Chondrocyte (in vitro differentiated cells): ENCODE data around the gene EPB41L2. TPM values are rescaled to one million over a fixed set of nuclear protein-coding genes. Genes with fewer than 3 reads are reported as not detected.
"Not testable (repeated sequence)": the region's sequence is repeated elsewhere in the genome, so short reads cannot be mapped to it uniquely, and the experiment has no call there.

ENCODE experiments used
- DNase-seq: peaks from one replicate; pipeline ENCODE4 v3.0.0; 2021; ENCODE audit warnings: mixed read lengths, low spot score
- H3K27ac Mint-ChIP-seq: one replicate; pipeline ENCODE4 v1.8.0; 2021; ENCODE audit warnings: mild to moderate bottlenecking, moderate library complexity, mixed read lengths; ENCODE audit not compliant: unreplicated experiment
- H3K27me3 Mint-ChIP-seq: 2 replicates; pipeline ENCODE4 v1.8.0; 2021; ENCODE audit warnings: low read depth, mixed read lengths
- H3K36me3 Mint-ChIP-seq: 2 replicates; pipeline ENCODE4 v1.8.0; 2021; ENCODE audit warnings: low read depth, mixed read lengths
- H3K4me1 Mint-ChIP-seq: 2 replicates; pipeline ENCODE4 v1.8.0; 2021; ENCODE audit warnings: low read depth, mild to moderate bottlenecking, mixed read lengths
- H3K4me3 Mint-ChIP-seq: one replicate; pipeline ENCODE4 v1.8.0; 2021; ENCODE audit warnings: mild to moderate bottlenecking, moderate library complexity, mixed read lengths; ENCODE audit not compliant: unreplicated experiment
- H3K9me3 Mint-ChIP-seq: 2 replicates; pipeline ENCODE4 v1.8.0; 2021; ENCODE audit warnings: low read depth, mixed read lengths
- total RNA-seq: library from RNA; stranded (reverse); gene quantifications from 3 replicates; pipeline ENCODE4 v1.2.1, GENCODE V29; 2021
- TF ChIP-seq, protein P1 (sequence below): fragments of 200-600 bp; sonication (generic); IDR thresholded peaks from 2 replicates; pipeline ENCODE4 v1.5.0; 2021; ENCODE audit warnings: antibody characterized with exemption, mild to moderate bottlenecking, moderate library complexity

The EPB41L2 gene
- total RNA-seq, 1 donor from 2014 or later: 65.8 TPM

DNA sequence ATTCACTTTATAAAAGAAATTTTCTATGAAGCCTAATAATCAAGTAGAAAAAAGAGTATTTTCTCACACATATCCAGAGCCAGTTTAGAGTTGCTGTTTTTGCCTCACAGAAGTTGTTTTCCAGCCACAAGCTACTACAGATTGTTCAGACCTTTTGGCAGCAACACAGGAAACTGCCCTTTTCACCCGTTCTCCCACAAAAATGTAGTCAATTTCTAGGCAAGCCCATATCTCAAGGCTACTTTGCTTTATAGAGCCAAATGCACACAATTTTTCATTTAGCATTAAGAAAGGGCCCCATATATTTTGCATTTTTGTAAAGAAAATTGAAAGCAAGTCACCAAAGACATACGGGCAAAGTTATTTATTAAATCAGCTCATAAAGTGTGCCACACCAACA, 49.5 kb downstream of the EPB41L2 start:
- Mint-ChIP-seq H3K27me3 (no peaks in the 10 kb centered on the region), H3K27ac (peak overlapping the region; percentile 82), H3K36me3 (no peaks in the 10 kb centered on the region), H3K4me1 (peaks cover 41% of the 10 kb centered on the region), H3K9me3 (no peaks in the 10 kb centered on the region), H3K4me3 (peak overlapping the region; percentile 28)
- TF ChIP-seq, protein P1, sequence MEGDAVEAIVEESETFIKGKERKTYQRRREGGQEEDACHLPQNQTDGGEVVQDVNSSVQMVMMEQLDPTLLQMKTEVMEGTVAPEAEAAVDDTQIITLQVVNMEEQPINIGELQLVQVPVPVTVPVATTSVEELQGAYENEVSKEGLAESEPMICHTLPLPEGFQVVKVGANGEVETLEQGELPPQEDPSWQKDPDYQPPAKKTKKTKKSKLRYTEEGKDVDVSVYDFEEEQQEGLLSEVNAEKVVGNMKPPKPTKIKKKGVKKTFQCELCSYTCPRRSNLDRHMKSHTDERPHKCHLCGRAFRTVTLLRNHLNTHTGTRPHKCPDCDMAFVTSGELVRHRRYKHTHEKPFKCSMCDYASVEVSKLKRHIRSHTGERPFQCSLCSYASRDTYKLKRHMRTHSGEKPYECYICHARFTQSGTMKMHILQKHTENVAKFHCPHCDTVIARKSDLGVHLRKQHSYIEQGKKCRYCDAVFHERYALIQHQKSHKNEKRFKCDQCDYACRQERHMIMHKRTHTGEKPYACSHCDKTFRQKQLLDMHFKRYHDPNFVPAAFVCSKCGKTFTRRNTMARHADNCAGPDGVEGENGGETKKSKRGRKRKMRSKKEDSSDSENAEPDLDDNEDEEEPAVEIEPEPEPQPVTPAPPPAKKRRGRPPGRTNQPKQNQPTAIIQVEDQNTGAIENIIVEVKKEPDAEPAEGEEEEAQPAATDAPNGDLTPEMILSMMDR: no peak
- no peak for DNase-seq

DNA sequence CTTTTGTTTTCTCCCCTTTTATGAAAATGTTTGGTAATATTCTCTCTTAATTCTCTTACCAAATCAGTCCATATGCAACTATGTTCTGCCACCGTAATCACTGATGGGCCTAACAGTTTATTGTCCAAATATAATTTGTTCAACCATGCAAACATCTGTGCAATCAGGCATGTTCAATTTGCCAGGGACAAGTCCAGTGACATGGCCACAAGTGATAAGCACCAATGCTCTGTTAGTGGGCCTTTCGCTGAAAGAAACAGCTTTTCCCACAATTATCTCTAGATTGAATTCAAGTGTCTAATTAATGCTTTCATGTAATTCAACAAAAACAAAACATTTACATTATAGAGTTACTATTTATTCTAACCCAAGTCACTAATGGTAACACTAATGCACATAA, 53.3 kb downstream of the EPB41L2 start:
- no peaks in the 10 kb centered on the region for H3K27me3 Mint-ChIP-seq
- no peak overlapping the region for H3K27ac Mint-ChIP-seq
- DNase-seq: no peak
- H3K4me3 Mint-ChIP-seq: no peak overlapping the region
- H3K36me3 Mint-ChIP-seq: peaks cover 11% of the 10 kb centered on the region
- H3K9me3 Mint-ChIP-seq: peaks cover 13% of the 10 kb centered on the region
- TF ChIP-seq, protein P1: no peak
- H3K4me1 Mint-ChIP-seq: peaks cover 26% of the 10 kb centered on the region

DNA sequence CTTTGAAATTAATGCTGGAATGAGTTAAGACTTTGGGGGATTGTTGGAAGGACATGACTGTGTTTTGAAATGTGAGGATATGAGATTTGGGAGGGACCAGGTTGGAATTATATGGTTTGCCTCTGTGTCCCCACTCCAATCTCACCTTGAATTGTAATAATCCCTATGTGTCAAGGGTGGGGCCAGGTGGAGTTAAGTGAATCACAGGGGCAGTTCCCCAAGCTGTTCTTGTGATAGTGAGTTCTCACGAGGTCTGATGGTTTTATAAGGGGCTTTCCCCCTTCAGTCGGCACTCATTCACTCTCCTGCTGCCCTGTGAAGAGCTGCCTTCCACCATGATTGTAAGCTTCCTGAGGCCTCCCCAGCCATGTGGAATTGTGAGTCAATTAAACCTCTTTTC, 54.1 kb downstream of the EPB41L2 start:
- DNase-seq, H3K27me3 Mint-ChIP-seq: not testable (repeated sequence)
- H3K9me3 Mint-ChIP-seq: peaks cover 13% of the 10 kb centered on the region

DNA sequence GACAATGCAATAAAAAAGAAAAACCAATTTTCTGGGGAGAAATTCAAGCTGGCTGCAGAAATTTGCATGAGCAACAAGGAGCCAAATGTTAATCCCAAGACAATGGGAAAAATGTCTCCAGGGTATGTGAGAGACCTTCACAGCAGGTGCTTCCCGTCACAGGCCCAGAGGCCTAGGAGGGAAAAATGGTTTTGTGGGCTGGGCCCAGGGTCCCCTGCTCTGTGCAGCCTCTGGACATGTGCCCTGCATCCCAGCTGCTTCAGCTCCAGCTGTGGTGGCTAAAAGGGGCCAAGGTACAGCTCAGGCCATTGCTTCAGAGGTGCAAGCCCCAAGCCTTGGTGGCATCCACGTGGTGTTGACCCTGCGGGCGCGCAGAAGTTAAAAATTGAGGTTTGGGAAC, 55.1 kb downstream of the EPB41L2 start:
- H3K4me3 Mint-ChIP-seq, H3K27me3 Mint-ChIP-seq, H3K27ac Mint-ChIP-seq, DNase-seq: not testable (repeated sequence)
- Mint-ChIP-seq H3K9me3 (peaks cover 13% of the 10 kb centered on the region), H3K4me1 (peaks cover 28% of the 10 kb centered on the region), H3K36me3 (peaks cover 11% of the 10 kb centered on the region)

More for the DNA sequence above, 54.1 kb downstream of the EPB41L2 start:
- H3K4me3 Mint-ChIP-seq, H3K27ac Mint-ChIP-seq: not testable (repeated sequence)
- peaks cover 11% of the 10 kb centered on the region for H3K36me3 Mint-ChIP-seq
- H3K4me1 Mint-ChIP-seq: peaks cover 28% of the 10 kb centered on the region

DNA sequence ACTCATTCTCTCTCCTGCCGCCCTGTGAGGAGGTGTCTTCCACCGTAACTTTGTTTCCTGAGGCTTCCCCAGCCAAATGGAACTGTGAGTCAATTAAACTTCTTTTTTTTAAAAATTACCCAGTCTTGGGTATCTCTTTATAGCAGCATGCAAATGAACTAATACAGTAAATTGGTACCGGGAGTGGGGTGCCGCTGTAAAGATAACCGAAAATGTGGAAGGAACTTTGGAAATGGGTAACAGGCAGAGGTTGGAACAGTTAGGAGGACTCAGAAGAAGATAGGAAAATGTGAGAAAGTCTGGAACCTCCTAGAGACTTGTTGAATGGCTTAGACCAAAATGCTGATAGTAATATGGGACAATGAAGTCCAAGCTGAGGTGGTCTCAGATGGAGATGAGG, 55.8 kb downstream of the EPB41L2 start:
- Mint-ChIP-seq H3K27me3 (no peaks in the 10 kb centered on the region), H3K36me3 (peaks cover 11% of the 10 kb centered on the region), H3K4me1 (peaks cover 30% of the 10 kb centered on the region), H3K27ac (no peak overlapping the region), H3K4me3 (no peak overlapping the region), H3K9me3 (peaks cover 13% of the 10 kb centered on the region)
- TF ChIP-seq, protein P1: no peak
- no peak for DNase-seq

DNA sequence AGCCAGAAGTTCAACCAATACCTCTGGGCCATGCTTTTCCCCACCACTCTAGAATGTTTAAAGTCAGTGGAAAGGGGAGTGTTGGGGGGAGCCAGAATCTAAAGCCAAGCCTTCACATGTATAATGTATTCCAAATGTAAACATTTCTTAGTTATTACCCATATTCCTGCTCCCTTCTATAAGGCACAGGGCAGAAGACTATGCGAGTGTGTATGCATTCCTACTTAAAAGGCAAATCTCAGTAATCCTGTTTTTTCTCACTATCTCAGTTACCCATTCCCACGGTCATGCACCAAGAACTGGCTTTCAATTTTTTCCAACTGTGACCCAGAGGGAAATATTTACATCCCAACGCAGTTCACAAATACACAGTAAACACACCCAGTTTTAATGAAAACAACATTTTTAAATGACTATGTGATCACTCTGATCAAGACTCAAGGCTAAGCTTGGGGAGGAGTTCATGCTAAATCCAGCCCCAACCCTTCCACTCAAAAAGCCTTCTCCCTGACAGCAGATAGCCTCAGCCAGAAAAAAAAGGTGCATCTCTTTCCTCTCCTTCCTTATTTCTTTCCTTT, 57.5 kb downstream of the EPB41L2 start:
- Mint-ChIP-seq H3K36me3 (peaks cover 11% of the 10 kb centered on the region), H3K4me3 (no peak overlapping the region), H3K27ac (no peak overlapping the region), H3K27me3 (no peaks in the 10 kb centered on the region), H3K9me3 (peaks cover 13% of the 10 kb centered on the region), H3K4me1 (peaks cover 43% of the 10 kb centered on the region)
- TF ChIP-seq, protein P1: no peak
- no peak for DNase-seq
